Measurements from ENCODE around the gene UBE2O. TPM values are rescaled to one million over a fixed set of nuclear protein-coding genes. Genes with fewer than 3 reads are reported as not detected.

Gene UBE2O
- total RNA-seq, 2 experiments from 2014 or later, result 30.5 to 31.3 TPM

- POLR2A ChIA-PET, result no interaction called here
- Mint-ChIP-seq H3K27ac (no peak overlapping the region), H3K9me3 (no peaks in the 10 kb centered on the region), H3K36me3 (ENCODE audit: low read depth) (peaks cover 5% of the 10 kb centered on the region), H3K27me3 (no peaks in the 10 kb centered on the region), H3K4me3 (no peak overlapping the region), H3K4me1 (peaks cover 7% of the 10 kb centered on the region)
- DNase-seq, result no peak
- CTCF ChIA-PET, result interaction anchor here (0.6 to 1.0 kb wide), 4 partner anchors 12 to 1797 kb away, joined by 3 to 4 read pairs (median 3); no protein-coding TSS in a partner anchor
Measured at GRCh38 chr17:76469991-76470739, 17.2 kb upstream of the UBE2O start.

DNA sequence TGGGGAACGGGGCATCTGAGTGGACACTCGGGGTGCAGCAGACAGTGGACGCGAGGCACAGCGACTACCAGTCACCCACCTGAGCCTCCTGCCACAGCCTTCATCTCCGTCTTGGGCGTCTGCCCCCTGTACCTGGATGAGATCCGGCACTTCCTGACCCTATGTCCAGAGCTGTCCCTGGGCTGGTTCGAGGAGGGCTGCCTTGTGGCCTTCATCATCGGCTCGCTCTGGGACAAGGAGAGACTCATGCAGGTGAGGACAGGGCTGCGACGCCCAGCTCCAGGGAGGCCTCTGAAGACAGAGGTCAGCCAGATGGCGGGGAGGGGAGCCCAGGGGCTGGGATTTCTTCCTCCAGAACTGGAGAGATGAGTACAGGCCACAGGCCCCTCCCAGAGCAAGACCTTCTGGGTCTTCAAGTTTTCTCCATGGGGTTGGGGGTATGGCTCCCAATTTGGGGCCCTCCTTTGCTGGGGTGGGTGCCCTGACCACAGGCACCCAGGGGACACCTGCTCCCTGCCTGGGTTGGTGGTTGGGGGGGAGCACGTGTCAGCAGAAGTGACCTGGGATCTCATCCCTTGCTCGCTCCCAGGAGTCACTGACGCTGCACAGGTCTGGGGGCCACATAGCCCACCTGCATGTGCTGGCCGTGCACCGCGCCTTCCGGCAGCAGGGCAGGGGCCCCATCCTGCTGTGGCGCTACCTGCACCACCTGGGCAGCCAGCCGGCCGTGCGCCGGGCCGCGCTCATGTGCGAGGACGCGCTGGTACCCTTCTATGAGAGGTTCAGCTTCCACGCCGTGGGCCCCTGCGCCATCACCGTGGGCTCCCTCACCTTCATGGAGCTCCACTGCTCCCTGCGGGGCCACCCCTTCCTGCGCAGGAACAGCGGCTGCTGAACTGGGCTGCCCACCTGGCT, 16.4 kb upstream of the UBE2O start:
- Mint-ChIP-seq H3K4me3 (no peak overlapping the region), H3K27ac (no peak overlapping the region), H3K9me3 (no peaks in the 10 kb centered on the region), H3K4me1 (peaks cover 7% of the 10 kb centered on the region), H3K27me3 (no peaks in the 10 kb centered on the region), H3K36me3 (ENCODE audit: low read depth) (peaks cover 5% of the 10 kb centered on the region)
- no peak for DNase-seq
- POLR2A ChIA-PET, result no interaction called here
- CTCF ChIA-PET, result interaction anchor here (0.6 to 1.0 kb wide), 3 partner anchors 11 to 1796 kb away, joined by 3 read pairs; no protein-coding TSS in a partner anchor

DNA sequence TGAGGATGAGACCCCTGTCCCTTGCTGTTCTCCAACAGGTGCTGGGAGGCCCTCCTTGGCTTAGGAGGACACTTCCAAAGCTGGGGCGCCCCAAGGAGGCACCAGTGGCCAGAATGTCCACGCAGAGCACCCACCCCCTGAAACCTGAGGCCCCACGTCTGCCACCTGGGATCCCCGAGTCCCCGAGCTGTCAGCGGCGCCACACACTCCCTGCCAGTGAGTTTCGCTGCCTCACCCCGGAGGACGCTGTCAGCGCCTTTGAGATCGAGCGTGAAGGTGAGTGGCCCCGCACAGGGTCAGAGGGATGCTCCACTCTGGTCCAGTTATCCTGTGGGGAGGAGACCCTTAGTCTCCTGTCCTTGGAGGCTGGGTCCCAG, 15.7 kb upstream of the UBE2O start:
- Mint-ChIP-seq H3K36me3 (ENCODE audit: low read depth) (peaks cover 5% of the 10 kb centered on the region), H3K4me3 (no peak overlapping the region), H3K27me3 (no peaks in the 10 kb centered on the region), H3K4me1 (peaks cover 7% of the 10 kb centered on the region), H3K9me3 (no peaks in the 10 kb centered on the region), H3K27ac (no peak overlapping the region)
- DNase-seq, result no peak
- ChIA-PET POLR2A (no interaction called here), CTCF (no interaction called here)

DNA sequence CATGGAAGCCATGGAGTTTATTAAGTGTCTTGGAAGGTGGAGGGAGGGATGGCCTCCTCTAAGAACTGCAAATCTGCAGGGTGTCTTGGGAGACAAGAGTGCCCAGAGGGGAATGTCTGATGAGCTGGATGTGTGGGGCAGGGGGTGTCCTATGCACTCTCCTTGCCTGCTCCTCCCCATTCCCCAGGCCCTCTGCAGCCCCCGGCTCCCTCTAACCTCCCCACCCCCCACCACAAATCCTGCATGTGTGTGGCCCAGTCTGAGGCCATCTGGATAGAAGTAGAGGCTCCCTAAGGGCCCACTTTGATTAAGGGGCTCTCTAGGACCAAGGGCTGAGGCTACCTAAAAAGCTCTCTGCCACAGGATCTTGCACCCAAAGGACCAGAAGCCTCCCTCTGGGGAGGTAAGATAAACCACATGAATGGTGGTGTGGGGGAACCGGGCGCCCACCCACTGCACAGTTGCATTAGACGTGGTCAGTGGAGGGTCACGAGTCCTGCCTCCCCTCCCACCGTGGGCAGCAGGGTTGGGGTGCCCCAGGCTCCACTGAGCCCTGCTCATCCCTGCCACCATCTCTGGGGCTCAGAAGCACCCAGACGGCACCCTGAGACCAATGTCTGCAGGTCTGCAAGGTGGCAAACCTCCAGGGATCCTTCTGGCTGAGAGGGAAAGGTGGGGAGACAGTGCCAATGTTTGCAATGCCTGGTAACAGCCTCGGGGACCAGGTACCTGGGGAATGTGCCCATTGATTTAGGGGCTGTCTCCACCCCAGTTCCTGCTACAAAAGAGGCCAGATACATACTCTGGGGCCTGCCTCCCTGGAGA, 15.1 kb upstream of the UBE2O start:
- Mint-ChIP-seq H3K36me3 (ENCODE audit: low read depth) (peaks cover 5% of the 10 kb centered on the region), H3K9me3 (no peaks in the 10 kb centered on the region), H3K27ac (no peak overlapping the region), H3K4me3 (no peak overlapping the region), H3K27me3 (no peaks in the 10 kb centered on the region), H3K4me1 (peaks cover 7% of the 10 kb centered on the region)
- ChIA-PET CTCF (interaction anchor here (0.6 to 2.4 kb wide), 8 partner anchors 9 to 70 kb away, joined by 3 to 16 read pairs (median 4); no protein-coding TSS in a partner anchor), POLR2A (no interaction called here)
- DNase-seq, result no peak

GRCh38 chr17:76467366-76467765, 14.4 kb upstream of the UBE2O start, which contains the start of gene AANAT:
Gene AANAT (plus strand): TSS chr17:76467603. CDS start chr17:76468747, 1,144 bp downstream.
- Mint-ChIP-seq H3K36me3 (ENCODE audit: low read depth) (peaks cover 5% of the 10 kb centered on the region), H3K27me3 (no peaks in the 10 kb centered on the region), H3K4me3 (no peak within 1 kb of the TSS), H3K9me3 (no peaks in the 10 kb centered on the region), H3K4me1 (peaks cover 7% of the 10 kb centered on the region), H3K27ac (no peak within 1 kb of the TSS)
- ChIA-PET CTCF (interaction anchor here (0.6 to 2.4 kb wide), 11 partner anchors 9 to 70 kb away, joined by 3 to 16 read pairs (median 4); partner anchors contain the start of gene UBE2O), POLR2A (no interaction called here)
- DNase-seq, result no peak

- Mint-ChIP-seq H3K27ac (no peak overlapping the region), H3K27me3 (peaks cover 2% of the 10 kb centered on the region), H3K4me3 (no peak overlapping the region), H3K9me3 (no peaks in the 10 kb centered on the region), H3K4me1 (peaks cover 7% of the 10 kb centered on the region), H3K36me3 (ENCODE audit: low read depth) (peaks cover 3% of the 10 kb centered on the region)
- CTCF ChIA-PET, result interaction anchor here (0.7 to 2.4 kb wide), 10 partner anchors 9 to 79 kb away, joined by 3 to 16 read pairs (median 4); partner anchors contain the start of gene UBE2O
- no peak for DNase-seq
- POLR2A ChIA-PET, result no interaction called here
Measured at GRCh38 chr17:76466775-76467130, 13.8 kb upstream of the UBE2O start.

DNA sequence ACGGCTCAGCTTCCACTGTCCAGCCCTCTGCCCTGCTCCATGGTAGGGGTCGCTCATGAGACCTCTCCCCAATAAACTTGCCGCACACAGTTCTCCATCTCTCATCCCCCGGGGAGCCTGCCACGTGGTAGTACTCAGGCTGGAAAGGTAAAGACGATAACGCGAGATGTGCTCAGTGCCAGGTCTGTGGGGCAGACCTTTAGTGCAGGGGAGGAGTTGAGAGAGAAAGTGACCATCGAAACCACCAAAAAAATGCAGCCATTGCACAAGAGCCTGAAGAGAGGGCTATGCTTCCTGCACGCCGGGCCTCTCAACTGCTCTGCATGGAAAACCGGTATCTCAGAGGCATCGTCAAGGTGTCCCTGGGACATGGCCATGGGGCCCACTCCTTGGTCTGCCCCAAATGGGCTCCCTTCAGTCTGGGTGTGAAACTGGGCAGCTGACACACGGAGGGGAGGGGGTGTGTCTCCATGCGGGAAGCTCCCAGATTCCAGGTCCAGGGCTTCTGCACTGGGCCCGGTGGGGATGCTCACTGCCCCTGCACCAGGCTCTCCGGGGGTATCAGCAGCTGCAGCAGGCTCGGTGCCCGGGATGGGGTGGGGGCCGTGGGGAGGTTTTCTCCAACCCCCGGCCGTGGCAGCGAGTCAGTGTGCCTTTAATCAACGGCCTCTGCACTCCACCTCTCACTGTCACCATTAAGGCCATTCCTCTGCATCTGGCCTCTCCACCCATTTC, 9.8 kb upstream of the UBE2O start:
- ChIA-PET CTCF (interaction anchor here (0.6 to 1.4 kb wide), 5 partner anchors 9 to 774 kb away, joined by 3 to 4 read pairs (median 4); no protein-coding TSS in a partner anchor), POLR2A (no interaction called here)
- no peak overlapping the region for H3K27ac Mint-ChIP-seq
- no peak overlapping the region for H3K4me3 Mint-ChIP-seq
- DNase-seq, result no peak
- no peaks in the 10 kb centered on the region for H3K9me3 Mint-ChIP-seq
- no peaks in the 10 kb centered on the region for H3K36me3 Mint-ChIP-seq (ENCODE audit: low read depth)
- peaks cover 7% of the 10 kb centered on the region for H3K4me1 Mint-ChIP-seq
- peaks cover 2% of the 10 kb centered on the region for H3K27me3 Mint-ChIP-seq

GRCh38 chr17:76461765-76462555, 9.0 kb upstream of the UBE2O start:
- no peaks in the 10 kb centered on the region for H3K36me3 Mint-ChIP-seq (ENCODE audit: low read depth)
- no peak overlapping the region for H3K27ac Mint-ChIP-seq
- no peaks in the 10 kb centered on the region for H3K9me3 Mint-ChIP-seq
- H3K27me3 Mint-ChIP-seq, result peaks cover 4% of the 10 kb centered on the region
- ChIA-PET CTCF (interaction anchor here (0.6 to 1.4 kb wide), 5 partner anchors 8 to 773 kb away, joined by 3 to 4 read pairs (median 4); no protein-coding TSS in a partner anchor), POLR2A (no interaction called here)
- H3K4me3 Mint-ChIP-seq, result no peak overlapping the region
- peaks cover 7% of the 10 kb centered on the region for H3K4me1 Mint-ChIP-seq
- no peak for DNase-seq

DNA sequence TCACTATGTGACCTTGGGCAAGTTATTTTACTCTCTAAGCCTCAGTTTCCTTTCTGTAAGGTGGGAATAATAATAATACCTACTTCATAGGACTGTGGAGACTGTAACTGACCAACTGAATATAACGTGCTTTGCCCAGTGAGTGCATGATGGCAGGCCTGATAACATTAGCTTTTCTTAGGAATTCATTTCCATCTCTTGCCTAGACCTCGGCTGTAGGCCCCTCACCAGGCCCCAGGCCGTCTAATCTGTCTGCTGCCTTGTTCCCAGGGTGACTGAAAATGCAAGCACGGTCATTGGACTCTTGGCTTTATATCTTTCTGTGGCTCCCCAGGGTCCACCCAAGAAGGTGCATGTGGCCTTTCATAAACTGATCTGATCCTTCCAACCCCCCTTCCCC, 6.7 kb upstream of the UBE2O start:
- ChIA-PET CTCF (interaction anchor here (0.6 to 1.5 kb wide), 2 partner anchors 48 to 105 kb away, joined by 3 read pairs; no protein-coding TSS in a partner anchor), POLR2A (no interaction called here)
- Mint-ChIP-seq H3K27ac (no peak overlapping the region), H3K36me3 (ENCODE audit: low read depth) (no peaks in the 10 kb centered on the region), H3K4me1 (no peaks in the 10 kb centered on the region), H3K27me3 (peaks cover 4% of the 10 kb centered on the region), H3K4me3 (no peak overlapping the region), H3K9me3 (no peaks in the 10 kb centered on the region)
- no peak for DNase-seq

- no peaks in the 10 kb centered on the region for H3K36me3 Mint-ChIP-seq (ENCODE audit: low read depth)
- H3K9me3 Mint-ChIP-seq, result no peaks in the 10 kb centered on the region
- CTCF ChIA-PET, result interaction anchor here (0.5 to 2.3 kb wide), 13 partner anchors 8 to 788 kb away, joined by 3 to 12 read pairs (median 3); partner anchors contain the start of gene AANAT
- H3K4me3 Mint-ChIP-seq, result no peak overlapping the region
- H3K27me3 Mint-ChIP-seq, result peaks cover 4% of the 10 kb centered on the region
- no peak overlapping the region for H3K27ac Mint-ChIP-seq
- no peaks in the 10 kb centered on the region for H3K4me1 Mint-ChIP-seq
- no peak for DNase-seq
- POLR2A ChIA-PET, result no interaction called here
Measured at GRCh38 chr17:76458580-76459490, 5.9 kb upstream of the UBE2O start.

Measured in activated CD4-positive, alpha-beta T cell treated with anti-CD3 and anti-CD28 coated beads, Interleukin-2, amount 10 ng/mL, durations not matched to agents 7 days and 5 days (primary cell).